ENCODE results near the gene TBC1D22A. TPM values are rescaled to one million over a fixed set of nuclear protein-coding genes. Genes with fewer than 3 reads are reported as not detected.

The TBC1D22A gene
- polyA plus RNA-seq, 1 donor from 2014 or later = 9.3 TPM

DNA sequence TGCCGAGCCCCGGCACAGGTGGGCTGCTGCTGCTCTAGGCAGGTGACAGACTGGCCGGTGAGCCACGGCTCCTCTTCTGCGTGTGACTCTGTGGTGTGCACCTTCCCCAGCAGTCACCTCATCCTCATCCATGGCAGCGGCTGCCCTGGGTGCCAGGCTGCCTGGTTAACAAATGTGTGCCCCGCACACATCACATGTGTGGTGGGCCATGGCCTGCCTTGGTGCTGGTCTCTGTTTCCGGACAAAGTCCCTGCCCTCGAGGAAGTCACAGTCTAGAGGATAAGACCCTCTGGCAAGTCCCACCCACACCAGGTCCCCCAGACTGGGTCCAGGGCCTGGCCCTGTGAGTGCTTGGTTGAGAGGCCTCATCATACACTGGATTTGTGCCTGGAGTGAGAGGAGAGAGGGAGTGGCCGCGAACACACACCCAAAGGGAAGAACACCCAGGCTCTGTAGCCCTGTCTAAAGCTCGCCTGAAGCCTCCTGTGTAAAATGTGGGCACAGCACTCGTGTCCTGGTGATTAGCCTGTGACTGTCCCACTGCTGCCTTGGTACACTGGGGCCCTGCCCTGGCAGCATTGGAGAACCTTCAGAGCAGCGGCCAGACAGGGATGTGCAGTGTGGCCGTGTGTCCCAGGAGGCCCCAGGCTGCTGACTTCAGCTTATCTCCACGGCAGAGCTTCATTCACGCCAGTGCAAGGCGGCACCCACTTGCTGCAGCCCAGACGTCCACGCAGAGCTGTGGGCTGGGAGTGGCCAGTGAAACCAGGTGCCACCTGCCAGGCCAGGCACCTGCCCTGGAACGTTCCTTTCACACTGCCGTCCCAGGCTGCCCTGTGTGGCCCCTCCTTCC lies 269.9 kb downstream of the TBC1D22A start:
- Histone ChIP-seq H2AFZ (ENCODE audit: low read depth, low read length) (no peak overlapping the region), H3K9me3 (ENCODE audit: low read length) (no peaks in the 10 kb centered on the region), H3F3A (ENCODE audit: insufficient read depth, low read length, poor library complexity, severe bottlenecking) (no peaks in the 10 kb centered on the region), H3K9me2 (ENCODE audit: insufficient read depth, low read length) (no peaks in the 10 kb centered on the region), H3K27ac (ENCODE audit: low read length) (no peak overlapping the region), H3K27me3 (ENCODE audit: insufficient read depth, low read depth, low read length) (no peaks in the 10 kb centered on the region), H3K9ac (ENCODE audit: low read length) (no peak overlapping the region), H3K4me3 (ENCODE audit: low read length) (no peak overlapping the region), H4K20me1 (ENCODE audit: insufficient read depth) (no peaks in the 10 kb centered on the region), H3K79me2 (replicated peaks; ENCODE audit: insufficient read depth, low read length) (no peaks in the 10 kb centered on the region), H3K4me2 (ENCODE audit: low read length) (no peak overlapping the region), H3K36me3 (ENCODE audit: insufficient read depth, low read length) (no peaks in the 10 kb centered on the region)
- no peak for TF ChIP-seq TAF1 (IDR thresholded peaks at IDR 0.05; ENCODE audit: low read depth)
- no peak for TF ChIP-seq POLR2AphosphoS5 (IDR thresholded peaks at IDR 0.05)

DNA sequence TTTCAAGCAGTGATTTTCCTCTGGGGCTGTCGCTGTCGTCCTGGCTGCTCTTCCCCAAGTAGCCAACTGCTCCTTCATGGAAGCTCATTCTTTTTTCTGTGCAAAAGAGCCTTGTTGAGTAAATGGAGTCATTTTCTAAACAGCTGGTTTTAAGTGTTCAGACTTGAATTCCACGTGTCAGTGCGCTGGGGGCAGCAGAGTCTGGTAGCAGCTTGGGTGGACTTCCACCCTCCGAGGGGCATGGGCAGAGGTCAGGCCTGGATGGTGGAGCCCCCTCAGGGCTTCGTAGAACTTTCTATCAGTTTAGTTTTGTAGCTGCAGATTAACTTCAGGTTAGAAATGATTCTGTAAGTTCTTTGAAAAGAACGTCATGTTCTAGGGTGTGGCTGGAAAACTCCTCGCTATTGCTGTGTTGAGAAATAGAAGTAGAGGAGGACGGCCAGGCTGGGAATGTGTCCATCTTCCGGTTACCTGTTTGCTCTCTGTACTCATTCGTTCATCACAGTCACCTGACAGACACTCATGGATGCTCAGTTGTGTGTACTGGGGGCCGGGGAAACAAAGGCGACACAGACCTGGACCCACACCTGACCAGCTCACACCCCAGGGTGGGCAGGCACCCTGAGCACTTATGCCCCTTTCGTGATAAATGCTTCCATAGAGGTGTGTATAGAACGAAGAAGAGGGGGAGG lies 270.7 kb downstream of the TBC1D22A start:
- Histone ChIP-seq H3K27me3 (ENCODE audit: insufficient read depth, low read depth, low read length) (no peaks in the 10 kb centered on the region), H3K9ac (ENCODE audit: low read length) (no peak overlapping the region), H3F3A (ENCODE audit: insufficient read depth, low read length, poor library complexity, severe bottlenecking) (no peaks in the 10 kb centered on the region), H3K36me3 (ENCODE audit: insufficient read depth, low read length) (no peaks in the 10 kb centered on the region), H3K4me3 (ENCODE audit: low read length) (no peak overlapping the region), H3K4me2 (ENCODE audit: low read length) (no peak overlapping the region), H2AFZ (ENCODE audit: low read depth, low read length) (no peak overlapping the region), H3K9me2 (ENCODE audit: insufficient read depth, low read length) (no peaks in the 10 kb centered on the region), H4K20me1 (ENCODE audit: insufficient read depth) (no peaks in the 10 kb centered on the region), H3K27ac (ENCODE audit: low read length) (no peak overlapping the region), H3K9me3 (ENCODE audit: low read length) (no peaks in the 10 kb centered on the region), H3K79me2 (replicated peaks; ENCODE audit: insufficient read depth, low read length) (no peaks in the 10 kb centered on the region)
- no peak for TF ChIP-seq RAD21 (conservative IDR thresholded peaks at IDR 0.05)
- no peak for TF ChIP-seq EZH2 (IDR thresholded peaks at IDR 0.05; ENCODE audit: borderline replicate concordance, insufficient read depth, low read length, poor library complexity, severe bottlenecking)
- no peak for TF ChIP-seq EP300 (conservative IDR thresholded peaks at IDR 0.05; ENCODE audit: poor library complexity, severe bottlenecking)

DNA sequence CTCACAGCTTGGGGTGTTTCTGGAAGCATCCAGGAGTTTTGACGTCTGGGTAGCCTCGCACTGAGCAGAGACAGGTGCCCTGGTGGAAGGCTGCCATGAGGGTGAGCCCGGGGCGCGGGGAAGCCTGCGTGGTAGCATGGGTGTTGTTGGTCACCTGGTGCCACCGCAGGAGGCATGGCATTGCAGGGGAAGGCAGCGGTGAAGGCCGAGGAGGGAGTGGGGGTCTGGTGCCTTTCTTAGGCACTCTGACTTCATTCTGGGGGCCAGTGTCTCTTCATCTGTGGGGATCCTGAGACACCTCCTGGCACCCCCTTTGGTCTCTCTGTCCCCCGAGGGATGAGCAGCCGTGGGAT lies 271.2 kb downstream of the TBC1D22A start:
- Histone ChIP-seq H3K9me2 (ENCODE audit: insufficient read depth, low read length) (no peaks in the 10 kb centered on the region), H3K36me3 (ENCODE audit: insufficient read depth, low read length) (no peaks in the 10 kb centered on the region), H3K9me3 (ENCODE audit: low read length) (no peaks in the 10 kb centered on the region), H3K79me2 (replicated peaks; ENCODE audit: insufficient read depth, low read length) (no peaks in the 10 kb centered on the region), H2AFZ (ENCODE audit: low read depth, low read length) (no peak overlapping the region), H3K4me3 (ENCODE audit: low read length) (no peak overlapping the region), H3K27me3 (ENCODE audit: insufficient read depth, low read depth, low read length) (no peaks in the 10 kb centered on the region), H4K20me1 (ENCODE audit: insufficient read depth) (no peaks in the 10 kb centered on the region), H3K9ac (ENCODE audit: low read length) (no peak overlapping the region), H3K4me2 (ENCODE audit: low read length) (no peak overlapping the region), H3F3A (ENCODE audit: insufficient read depth, low read length, poor library complexity, severe bottlenecking) (no peaks in the 10 kb centered on the region), H3K27ac (ENCODE audit: low read length) (no peak overlapping the region)
- TF ChIP-seq, protein P1, sequence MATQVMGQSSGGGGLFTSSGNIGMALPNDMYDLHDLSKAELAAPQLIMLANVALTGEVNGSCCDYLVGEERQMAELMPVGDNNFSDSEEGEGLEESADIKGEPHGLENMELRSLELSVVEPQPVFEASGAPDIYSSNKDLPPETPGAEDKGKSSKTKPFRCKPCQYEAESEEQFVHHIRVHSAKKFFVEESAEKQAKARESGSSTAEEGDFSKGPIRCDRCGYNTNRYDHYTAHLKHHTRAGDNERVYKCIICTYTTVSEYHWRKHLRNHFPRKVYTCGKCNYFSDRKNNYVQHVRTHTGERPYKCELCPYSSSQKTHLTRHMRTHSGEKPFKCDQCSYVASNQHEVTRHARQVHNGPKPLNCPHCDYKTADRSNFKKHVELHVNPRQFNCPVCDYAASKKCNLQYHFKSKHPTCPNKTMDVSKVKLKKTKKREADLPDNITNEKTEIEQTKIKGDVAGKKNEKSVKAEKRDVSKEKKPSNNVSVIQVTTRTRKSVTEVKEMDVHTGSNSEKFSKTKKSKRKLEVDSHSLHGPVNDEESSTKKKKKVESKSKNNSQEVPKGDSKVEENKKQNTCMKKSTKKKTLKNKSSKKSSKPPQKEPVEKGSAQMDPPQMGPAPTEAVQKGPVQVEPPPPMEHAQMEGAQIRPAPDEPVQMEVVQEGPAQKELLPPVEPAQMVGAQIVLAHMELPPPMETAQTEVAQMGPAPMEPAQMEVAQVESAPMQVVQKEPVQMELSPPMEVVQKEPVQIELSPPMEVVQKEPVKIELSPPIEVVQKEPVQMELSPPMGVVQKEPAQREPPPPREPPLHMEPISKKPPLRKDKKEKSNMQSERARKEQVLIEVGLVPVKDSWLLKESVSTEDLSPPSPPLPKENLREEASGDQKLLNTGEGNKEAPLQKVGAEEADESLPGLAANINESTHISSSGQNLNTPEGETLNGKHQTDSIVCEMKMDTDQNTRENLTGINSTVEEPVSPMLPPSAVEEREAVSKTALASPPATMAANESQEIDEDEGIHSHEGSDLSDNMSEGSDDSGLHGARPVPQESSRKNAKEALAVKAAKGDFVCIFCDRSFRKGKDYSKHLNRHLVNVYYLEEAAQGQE (IDR thresholded peaks at IDR 0.05; ENCODE audit: borderline replicate concordance) = no peak
- no peak for TF ChIP-seq MXI1 (conservative IDR thresholded peaks at IDR 0.05; ENCODE audit: poor library complexity, severe bottlenecking)
- no peak for TF ChIP-seq EP300 (conservative IDR thresholded peaks at IDR 0.05; ENCODE audit: poor library complexity, severe bottlenecking)
- TF ChIP-seq, protein P2, sequence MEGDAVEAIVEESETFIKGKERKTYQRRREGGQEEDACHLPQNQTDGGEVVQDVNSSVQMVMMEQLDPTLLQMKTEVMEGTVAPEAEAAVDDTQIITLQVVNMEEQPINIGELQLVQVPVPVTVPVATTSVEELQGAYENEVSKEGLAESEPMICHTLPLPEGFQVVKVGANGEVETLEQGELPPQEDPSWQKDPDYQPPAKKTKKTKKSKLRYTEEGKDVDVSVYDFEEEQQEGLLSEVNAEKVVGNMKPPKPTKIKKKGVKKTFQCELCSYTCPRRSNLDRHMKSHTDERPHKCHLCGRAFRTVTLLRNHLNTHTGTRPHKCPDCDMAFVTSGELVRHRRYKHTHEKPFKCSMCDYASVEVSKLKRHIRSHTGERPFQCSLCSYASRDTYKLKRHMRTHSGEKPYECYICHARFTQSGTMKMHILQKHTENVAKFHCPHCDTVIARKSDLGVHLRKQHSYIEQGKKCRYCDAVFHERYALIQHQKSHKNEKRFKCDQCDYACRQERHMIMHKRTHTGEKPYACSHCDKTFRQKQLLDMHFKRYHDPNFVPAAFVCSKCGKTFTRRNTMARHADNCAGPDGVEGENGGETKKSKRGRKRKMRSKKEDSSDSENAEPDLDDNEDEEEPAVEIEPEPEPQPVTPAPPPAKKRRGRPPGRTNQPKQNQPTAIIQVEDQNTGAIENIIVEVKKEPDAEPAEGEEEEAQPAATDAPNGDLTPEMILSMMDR (IDR thresholded peaks at IDR 0.05; ENCODE audit: poor library complexity, severe bottlenecking) = no peak
- no peak for TF ChIP-seq POLR2AphosphoS5 (IDR thresholded peaks at IDR 0.05)
- TF ChIP-seq RAD21 (conservative IDR thresholded peaks at IDR 0.05) = no peak
- no peak for TF ChIP-seq SMC3 (conservative IDR thresholded peaks at IDR 0.05; ENCODE audit: poor library complexity)
- no peak for TF ChIP-seq EZH2 (IDR thresholded peaks at IDR 0.05; ENCODE audit: borderline replicate concordance, insufficient read depth, low read length, poor library complexity, severe bottlenecking)
- no peak for TF ChIP-seq TAF1 (IDR thresholded peaks at IDR 0.05; ENCODE audit: low read depth)
